ENCODE measurements around the gene GGACT.

The GGACT gene

DNA sequence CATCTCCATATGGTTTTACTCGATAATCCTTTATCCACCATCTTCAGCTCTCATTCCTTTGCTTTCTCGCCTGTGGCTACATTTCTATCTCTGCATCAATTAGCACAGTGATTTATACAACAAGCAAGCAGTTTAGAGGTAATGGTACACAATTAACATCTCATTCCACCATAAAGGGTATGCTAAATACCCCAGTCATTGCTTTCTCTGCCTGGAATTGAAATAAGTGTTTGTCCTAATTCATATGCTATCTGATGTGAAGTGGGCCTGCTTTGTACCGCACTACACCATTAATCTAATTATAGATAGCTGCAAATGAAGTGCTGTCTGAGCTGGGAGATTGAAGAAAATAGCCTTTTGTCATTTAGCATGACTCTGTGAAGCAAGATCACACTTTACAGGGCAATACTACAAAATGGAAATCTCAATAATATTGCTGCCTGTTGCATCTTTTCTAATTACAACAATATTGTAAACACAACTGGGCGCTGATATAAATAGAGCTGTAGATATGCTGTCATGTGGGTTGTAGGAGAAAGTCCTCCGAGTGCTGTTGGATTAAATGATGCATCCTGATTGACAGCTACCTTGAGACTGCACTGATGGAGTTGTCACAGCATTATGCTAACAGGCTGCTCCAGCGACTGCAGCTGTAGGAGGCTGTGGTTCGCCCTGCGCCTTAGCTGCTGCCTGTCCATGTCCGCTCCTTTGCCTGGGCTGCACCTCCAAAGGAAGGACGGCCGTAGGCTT is 78.2 kb downstream of the GGACT start:
- DNase-seq = no peak

DNA sequence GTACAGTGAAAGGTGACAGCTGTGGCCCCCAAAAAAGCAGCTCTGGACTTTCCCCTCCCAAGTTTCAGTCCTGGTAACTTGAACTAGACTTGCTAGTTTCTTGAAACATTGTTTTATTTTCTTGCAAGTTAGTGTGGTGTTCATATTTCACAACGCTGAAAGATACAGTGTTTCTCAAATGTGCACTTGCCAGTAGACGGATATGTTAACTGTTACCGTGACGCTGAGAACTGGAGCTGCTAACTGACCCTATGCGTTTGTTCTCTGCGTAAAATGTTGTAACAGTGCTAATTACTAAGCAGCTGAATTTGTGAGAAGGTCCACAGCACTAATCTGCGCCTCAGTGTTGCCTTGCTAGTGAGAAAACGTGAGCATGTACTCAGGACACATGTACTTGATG is 79.6 kb downstream of the GGACT start:
- no peak for DNase-seq

DNA sequence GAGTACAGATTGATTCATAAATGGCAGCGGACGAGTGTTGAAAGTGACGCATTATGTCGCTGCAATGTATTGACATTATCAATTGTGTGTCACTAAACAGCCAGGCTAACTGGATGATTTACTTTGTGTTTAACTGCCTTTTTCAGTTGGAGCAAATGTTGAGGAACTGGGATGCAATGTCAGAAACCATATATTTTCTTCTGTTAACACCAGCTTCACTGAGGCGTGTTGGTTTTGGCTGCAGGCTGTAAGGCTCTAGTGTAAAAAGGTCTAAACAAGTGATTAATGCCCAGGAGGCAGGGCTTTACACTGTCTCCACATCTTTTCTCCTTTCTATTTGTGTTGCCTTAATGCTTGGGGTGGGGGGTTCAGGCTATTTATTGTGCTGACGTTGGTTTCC is 80.1 kb downstream of the GGACT start:
- DNase-seq = peak; percentile 56

DNA sequence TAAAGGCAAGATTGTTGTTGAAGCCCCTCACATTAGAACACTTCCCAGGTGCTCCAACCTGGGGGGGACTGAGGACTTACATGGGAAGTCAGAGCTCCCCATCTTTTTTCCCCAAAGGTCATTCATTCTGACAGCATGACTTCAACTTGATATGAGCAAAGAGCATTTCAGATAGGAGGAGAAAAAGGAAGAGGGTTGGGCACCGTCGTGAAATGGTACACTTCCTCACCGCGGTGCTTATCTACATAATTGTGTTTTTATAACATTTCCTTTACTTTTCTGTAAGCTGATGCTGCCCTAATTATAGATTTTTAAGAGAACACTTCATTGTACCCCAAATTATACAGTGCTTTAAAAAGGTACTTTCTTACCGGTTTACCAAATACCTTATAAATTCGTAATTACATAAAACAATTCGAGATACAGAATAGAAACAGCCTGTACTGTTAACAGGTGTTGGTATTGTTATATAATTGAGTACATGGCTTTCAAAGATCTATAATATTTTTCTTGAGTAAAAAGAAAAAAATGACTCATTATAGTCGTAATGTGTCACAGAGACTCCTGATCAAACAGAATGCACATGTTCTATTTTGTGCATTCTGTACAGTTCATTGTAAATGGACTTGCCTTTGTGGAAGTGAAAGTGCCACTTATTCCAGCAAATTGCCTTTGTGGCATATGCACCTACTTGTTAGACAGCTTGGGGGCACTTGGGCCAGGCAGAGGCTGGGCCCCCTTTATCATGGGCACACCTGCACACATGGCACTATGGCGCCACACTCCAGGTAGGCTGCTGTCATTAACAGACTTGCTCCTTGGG is 81.8 kb downstream of the GGACT start:
- DNase-seq = peak; percentile 79

DNA sequence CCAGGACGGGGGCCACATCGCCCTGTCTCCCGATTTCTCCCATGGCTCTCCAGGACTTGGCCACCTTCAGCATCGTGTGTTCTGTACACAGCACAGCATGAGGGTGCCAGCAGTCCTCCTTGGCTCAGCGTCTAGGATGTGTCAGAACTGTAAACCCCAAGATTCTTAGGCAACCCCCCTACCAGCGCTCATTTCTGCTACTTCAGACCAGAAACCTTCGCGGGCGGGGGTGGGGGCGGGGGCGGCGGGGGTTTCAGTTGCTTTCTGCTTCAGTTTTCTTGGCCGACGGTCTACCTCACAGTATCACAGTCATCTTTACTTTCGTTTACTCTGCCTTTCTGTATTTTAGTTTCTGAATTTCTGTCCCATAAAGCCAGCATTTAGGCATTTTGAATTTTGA is 82.4 kb downstream of the GGACT start:
- no peak for DNase-seq

DNA sequence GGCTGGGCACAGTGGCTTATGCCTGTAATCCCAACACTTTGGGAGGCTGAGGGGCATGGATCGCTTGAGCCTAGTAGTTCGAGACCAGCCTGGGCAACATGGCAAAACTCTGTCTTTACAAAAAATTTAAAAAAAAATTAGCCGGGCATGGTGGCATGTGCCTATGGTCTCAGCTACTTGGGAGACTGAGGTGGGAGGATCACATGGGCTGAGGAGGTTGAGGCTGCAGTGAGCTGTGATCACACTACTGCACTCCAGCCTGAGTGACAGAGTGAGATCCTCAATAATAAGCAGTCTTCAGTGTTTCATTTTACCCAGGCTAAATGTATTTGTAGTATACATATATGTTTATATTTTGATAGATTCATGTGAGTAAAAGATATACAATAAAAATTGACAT is 85.0 kb downstream of the GGACT start:
- DNase-seq = no peak

DNA sequence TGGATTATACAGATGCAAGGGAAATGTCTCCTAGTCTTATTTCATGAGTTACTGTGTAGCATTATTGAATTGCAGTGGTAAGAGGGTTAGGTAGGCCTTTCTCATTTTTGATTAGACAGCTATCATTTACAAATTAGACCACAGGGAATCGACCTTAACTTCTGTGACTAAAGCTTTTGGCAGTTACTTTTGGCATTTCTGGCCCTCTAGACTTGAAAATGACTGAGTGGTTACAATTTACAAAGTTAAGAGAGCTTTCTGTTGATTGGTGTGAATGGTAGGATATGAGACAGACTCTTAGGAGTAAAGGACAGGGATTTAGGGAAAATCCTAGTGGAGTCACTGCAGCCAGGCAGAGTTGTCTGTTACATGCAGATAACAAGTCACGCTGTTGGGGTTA is 86.1 kb downstream of the GGACT start:
- DNase-seq = no peak

DNA sequence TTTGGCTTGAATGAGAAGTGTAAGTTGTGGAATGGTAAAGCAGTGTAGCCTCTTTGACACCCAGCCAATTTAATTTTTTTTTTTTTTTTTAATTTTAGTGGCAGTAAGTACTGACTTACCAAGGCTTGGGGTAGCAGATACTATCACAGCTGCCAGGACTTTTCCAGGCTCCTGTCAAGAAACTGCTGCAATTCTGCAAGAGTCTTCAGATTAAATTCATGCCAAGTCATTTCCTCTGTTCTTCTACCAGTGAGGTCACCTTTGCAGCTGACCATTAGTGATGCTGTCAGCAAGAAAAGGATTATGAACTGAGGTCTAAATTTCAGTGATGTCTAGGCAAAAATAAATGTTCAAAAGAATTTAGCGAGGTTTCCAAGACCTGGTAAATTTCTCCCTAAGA is 91.2 kb downstream of the GGACT start:
- no peak for DNase-seq

DNA sequence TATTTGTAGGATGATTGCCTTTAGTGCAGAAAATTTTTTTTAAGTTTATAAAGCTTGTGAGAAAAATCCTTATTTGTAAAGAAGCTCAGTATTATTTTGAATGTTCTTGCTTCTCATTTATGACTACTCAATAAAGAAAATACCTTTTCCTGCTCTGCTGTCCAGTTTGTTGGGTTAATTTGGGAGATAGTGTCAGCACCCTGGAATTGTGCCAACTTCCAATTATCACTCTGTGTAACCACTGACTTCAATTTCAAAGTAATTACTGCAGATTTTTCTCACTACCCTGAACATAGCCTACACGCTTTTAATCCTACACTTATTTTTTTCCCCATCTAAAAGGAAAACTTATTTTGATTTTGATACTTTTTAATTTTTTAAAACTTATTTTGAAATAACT is 93.1 kb downstream of the GGACT start:
- DNase-seq = peak; percentile 94

DNA sequence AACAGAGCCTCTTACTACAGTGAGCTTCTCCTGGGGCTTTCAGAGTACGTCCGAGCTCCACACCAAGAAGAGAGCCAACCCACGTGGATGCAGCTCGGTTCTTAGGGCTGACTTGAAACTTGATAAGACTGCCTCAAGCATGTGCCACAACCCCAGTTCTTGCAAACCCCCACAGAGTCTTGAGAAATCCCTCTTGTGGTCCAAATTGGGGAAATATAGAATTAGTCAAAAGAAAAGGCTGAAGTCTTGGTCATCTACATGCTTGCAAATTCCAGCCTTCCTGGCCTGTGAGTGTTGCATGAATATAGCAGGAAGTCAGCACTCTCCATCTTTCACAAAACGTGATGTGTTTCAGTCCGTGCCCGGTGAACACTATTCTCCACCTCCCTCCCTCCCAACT is 95.2 kb downstream of the GGACT start:
- no peak for DNase-seq

DNA sequence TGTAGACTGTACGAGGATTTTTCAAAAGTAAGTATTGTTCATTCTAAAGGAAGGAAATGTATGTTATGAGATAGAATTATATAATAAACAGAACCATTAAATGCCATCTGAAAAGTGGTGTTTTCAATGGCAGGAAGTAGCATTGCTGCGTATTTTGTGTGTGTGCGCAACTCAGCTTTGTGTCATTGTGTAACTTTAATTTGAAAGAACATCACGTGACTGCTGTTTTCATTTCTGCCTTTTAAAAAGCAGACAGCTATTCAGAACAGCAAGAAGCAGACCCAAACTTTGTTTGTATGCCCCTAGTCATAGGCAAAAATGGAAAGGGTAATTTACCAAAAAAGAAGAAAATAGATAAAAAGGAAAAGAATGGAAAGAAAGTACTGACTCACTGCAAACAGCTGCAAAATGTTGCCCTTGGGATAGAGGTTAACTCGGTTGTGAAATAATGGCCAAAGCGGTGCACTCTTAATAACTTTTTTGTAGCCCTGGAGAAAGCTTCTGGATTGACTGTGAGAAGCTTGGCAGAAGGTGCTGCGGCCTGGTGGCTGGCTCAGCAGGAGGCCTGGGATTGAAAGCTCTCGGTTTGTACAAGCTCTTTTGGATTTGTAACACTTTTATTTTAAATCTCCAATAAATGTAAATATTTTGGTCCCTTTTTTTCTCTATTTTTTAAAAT is 97.3 kb downstream of the GGACT start:
- no peak for DNase-seq

DNA sequence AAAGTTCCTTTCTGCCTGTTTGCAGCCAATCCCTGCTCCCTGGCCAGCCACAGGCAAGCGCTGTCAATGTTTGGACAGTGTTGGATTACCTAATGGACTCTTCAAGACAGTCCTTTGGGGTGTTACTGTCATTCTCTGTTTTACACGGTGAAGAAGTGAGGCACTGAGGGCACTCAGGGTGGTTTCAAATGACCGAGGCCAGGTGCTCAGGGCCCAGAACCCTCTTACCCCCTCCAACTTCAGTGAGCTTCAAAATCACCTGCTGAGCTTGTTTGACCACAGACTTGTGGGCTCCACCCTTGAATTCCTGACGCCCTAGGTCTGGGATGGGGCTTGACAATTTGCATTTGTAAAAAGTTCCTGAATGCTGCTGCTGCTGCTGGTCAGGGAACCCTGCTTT is 97.9 kb downstream of the GGACT start:
- DNase-seq = peak; percentile 28

DNA sequence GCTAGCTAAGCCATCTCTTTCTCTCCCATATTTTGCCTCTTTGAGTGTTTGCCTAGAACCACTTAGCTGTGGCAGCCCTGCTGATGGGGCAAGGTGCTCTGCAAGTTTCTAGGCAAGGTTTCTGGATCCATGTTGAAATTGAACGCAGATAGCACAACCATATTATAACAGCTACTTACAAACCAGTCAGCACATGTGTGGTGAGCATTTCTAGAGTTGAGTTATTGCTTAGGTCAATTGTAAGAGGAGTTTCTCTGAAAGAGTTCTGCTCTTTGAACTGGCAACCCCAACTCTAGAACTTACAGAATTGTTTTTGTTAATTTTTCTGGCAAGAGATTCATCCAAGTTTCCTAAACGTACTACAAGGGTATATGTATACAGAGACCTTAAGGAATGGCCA is 103.3 kb downstream of the GGACT start:
- DNase-seq = no peak

DNA sequence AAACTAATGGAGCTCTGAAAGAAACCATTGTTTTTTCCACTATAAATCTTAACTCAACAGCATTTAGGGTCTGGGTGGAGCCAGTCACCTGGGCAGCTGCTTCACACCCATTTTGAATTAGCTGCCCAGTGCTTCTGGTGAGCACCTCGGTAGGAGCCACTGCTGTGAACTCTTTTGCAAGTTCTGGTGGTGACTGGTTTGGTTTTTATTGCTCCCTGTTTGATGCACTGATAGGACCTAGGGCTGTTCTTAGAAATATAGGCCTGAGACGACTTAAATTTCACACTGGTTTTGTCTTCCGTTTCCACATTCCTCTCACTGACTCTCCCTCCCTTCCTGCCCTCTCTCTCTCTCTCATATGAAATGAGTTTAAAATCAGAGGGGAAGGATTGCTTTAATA is 103.9 kb downstream of the GGACT start:
- no peak for DNase-seq

DNA sequence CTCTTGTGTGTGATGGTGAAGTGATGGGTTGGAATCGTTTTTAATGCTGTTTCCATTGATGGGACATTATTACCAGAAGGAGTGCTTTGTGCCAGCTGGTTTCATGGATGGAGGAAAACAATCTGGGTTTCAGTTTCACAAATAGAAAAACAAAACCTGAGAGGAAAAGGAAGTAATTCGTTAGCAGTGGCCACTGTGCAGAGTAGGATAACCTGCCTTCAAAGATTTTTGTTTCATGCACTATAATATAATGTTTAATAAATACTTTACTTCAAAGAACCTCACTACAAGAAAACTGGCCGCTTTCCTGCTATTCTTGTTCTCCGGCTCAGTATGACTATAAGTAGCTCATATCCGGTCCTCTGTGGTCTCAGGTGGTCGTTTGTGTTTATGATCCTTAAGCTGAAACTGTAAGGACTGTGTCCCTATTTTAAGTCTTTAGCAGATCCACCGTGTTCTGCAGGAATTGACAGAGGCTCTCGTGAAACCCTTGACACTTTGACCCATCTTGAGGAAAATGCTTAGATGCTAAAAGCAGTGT is 104.7 kb downstream of the GGACT start:
- no peak for DNase-seq

DNA sequence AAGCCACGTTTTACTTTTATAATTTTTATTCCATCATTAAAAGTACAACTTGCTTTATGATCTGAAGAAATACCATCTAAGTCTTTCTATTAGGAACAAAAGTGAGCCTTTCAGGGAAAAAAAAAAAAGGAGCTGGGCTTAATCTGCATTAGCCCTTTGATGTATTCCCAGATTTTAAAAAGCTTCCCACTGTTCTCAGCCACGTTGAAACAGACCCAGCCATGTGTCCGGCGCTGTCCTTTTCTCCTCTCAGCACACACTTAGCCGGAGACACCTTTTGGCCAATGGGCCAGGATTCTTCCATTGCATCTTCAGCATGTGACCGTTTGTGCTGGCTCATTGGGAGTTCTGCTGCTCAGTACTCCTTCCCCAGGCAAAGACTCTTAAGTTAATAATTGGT is 105.5 kb downstream of the GGACT start:
- DNase-seq = no peak

DNA sequence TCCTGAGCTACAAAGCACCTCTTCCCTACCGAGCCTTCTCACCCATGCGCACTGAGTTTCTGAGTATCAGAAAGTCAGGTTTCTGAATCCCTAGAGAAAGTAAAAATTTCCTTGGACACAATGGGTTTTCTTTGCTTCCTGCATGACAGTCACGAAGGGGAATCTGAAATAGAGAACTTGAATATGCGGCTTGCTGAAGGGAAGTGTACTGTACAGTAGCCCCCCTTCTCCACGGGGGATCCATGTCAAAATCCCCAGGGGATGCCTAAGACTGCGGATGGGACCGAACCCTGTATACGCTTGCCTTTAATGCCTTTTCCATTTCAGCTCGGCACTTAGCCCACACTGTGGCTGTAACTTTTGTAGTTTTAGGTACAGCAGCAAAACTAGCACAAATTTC is 107.9 kb downstream of the GGACT start:
- DNase-seq = no peak

All from COR-L47 (cell line).